Nucleus accumbens (tissue), 56 donors: ENCODE data around the gene DCUN1D2.
A peak's percentile ranks its signal among the peaks of the same experiment; 100 is the strongest.
"Not testable (repeated sequence)": the region's sequence is repeated elsewhere in the genome, so short reads cannot be mapped to it uniquely, and the experiment has no call there.

Experiments
- DNase-seq, 56 donors: peaks; one replicate each; lab custom pipeline; 2025; lab: John Stamatoyannopoulos, UW

The DCUN1D2 gene

GRCh38 chr13:113522438-113522837 is 31.9 kb upstream of the DCUN1D2 start:
- DNase-seq: not testable (repeated sequence)

GRCh38 chr13:113520571-113520970 is 30.1 kb upstream of the DCUN1D2 start:
- DNase-seq: no peak

- DNase-seq: no peak
Observed at GRCh38 chr13:113519556-113519955, 29.0 kb upstream of the DCUN1D2 start.

- DNase-seq: no peak
Observed at GRCh38 chr13:113518076-113518803, 27.7 kb upstream of the DCUN1D2 start.

- DNase-seq: no peak
Observed at GRCh38 chr13:113514847-113515246, 24.3 kb upstream of the DCUN1D2 start.

- DNase-seq: no peak
Observed at GRCh38 chr13:113513761-113514160, 23.2 kb upstream of the DCUN1D2 start.

GRCh38 chr13:113511361-113511760 is 20.9 kb upstream of the DCUN1D2 start:
- DNase-seq: no peak

GRCh38 chr13:113510871-113511270 is 20.4 kb upstream of the DCUN1D2 start:
- DNase-seq: no peak

- DNase-seq: no peak
Observed at GRCh38 chr13:113509989-113510388, 19.5 kb upstream of the DCUN1D2 start.

- no peak for DNase-seq
Observed at GRCh38 chr13:113508521-113509254, 18.2 kb upstream of the DCUN1D2 start.

- no peak for DNase-seq
Observed at GRCh38 chr13:113507505-113508345, 17.2 kb upstream of the DCUN1D2 start.

- DNase-seq: no peak
Observed at GRCh38 chr13:113506871-113507388, 16.4 kb upstream of the DCUN1D2 start.

- DNase-seq: peak in 4 of 56 donors; percentile 3 to 28 (median 22)
Observed at GRCh38 chr13:113506025-113506685, 15.6 kb upstream of the DCUN1D2 start.

GRCh38 chr13:113502686-113503085 is 12.2 kb upstream of the DCUN1D2 start:
- no peak for DNase-seq

- DNase-seq: no peak
Observed at GRCh38 chr13:113500530-113501265, 10.2 kb upstream of the DCUN1D2 start.

- DNase-seq: no peak
Observed at GRCh38 chr13:113499936-113500335, 9.4 kb upstream of the DCUN1D2 start.

GRCh38 chr13:113498905-113499304 is 8.4 kb upstream of the DCUN1D2 start:
- no peak for DNase-seq

- DNase-seq: no peak
Observed at GRCh38 chr13:113497217-113497616, 6.7 kb upstream of the DCUN1D2 start.

GRCh38 chr13:113495494-113496210 is 5.1 kb upstream of the DCUN1D2 start:
- DNase-seq: peak in 5 of 56 donors; percentile 21 to 41 (median 25)
